Activated CD8-positive, alpha-beta memory T cell treated with anti-CD3 and anti-CD28 coated beads for 48 hours (primary cell): ENCODE results near the gene PGPEP1.
"Not testable (repeated sequence)": the region's sequence is repeated elsewhere in the genome, so short reads cannot be mapped to it uniquely, and the experiment has no call there.

Experiments
- DNase-seq, 3 experiments: peaks; one replicate each; pipeline ENCODE4 v3.0.0-alpha.2; 2020; ENCODE audit warnings: low read depth in 2 of 3, low spot score in 2 of 3

PGPEP1 gene

DNA sequence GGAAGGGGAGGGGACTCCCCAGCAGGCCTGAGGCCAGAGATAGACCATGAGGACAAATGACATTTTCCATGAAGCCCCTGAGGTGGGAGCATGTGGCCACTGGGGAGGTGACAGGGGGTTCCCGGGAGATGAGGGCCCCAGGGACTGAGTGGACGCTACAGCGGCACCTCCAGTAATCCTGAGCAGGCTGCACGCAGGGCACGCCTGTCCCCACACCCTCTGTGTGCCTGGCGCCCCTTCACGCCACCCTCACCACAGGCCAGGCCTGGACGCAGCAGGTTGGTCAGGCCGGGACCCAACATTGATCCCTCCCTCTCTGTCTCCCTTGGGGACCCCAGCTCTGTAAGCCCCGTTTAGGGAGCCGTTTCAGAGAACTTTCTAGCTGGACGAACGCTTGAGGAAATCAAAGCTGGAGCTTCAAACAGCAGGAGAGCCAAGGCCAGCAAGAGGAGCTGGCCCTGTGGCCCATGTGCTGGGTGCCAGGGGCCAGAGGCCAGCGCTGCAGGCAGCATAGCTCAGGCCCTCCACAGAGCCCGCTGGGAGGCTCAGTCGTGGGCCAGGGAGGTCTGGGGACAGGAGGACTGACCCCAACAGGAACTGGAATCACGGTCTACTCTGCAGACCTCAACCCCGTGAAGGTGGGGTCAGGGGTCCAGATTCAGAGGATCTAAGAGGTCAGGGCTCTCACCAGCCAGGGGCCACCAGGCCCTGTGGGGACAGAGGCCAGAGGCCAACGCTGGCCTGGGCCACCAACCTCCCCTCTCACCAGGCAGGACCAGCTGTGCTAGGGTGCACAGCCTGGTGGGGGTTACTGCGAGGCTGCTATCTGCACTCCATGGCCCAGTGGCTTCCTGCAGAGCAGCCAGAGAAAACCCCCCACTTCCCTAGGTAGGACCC lies 32.1 kb upstream of the PGPEP1 start:
- no peak for DNase-seq

- DNase-seq, result no peak
Measured at GRCh38 chr19:18308948-18309325, 31.5 kb upstream of the PGPEP1 start.

GRCh38 chr19:18309525-18310064 lies 30.8 kb upstream of the PGPEP1 start:
- DNase-seq, result no peak

DNA sequence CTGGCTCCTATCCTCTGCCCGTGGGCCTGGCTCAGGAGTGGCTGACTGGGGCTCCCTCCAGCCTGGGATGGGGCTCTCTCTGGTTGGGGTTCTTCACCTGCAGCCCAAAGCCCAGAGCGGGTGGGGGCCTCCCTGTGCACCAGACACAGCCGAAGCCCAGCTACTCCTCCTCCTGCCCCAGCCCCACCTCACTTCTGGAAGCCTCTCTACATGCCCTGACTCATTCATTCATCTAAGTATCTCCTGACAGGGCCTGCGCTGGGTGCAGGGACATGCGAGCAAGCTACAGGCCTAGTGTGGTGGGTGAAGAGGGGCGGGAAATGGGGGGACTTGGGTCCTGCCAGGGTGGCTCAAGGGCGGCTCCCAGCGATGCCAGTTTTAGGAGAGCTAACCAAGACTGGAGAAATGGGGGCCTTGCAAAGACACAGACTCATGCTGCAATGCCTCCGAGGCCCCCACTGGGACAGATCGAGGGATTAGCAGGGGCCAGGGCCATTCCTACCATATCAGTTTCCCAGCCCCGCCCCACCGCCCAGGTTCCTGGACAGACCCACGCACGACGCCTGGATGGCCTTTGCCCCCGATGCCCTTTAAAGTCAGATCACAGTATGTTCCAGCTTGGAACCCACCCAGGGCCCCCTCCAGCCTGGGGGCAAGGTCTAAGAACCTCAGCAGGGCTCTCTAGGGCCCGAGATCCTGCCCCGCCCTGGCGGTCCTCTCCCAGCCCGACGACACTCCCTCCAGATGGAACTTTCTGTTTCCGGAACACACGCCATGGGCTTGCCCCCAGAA lies 30.1 kb upstream of the PGPEP1 start:
- no peak for DNase-seq

- DNase-seq, result no peak
Measured at GRCh38 chr19:18310966-18311365, 29.4 kb upstream of the PGPEP1 start.

GRCh38 chr19:18311502-18312091 lies 28.8 kb upstream of the PGPEP1 start:
- no peak for DNase-seq

- DNase-seq, result no peak
Measured at GRCh38 chr19:18312092-18312534, 28.3 kb upstream of the PGPEP1 start.

DNA sequence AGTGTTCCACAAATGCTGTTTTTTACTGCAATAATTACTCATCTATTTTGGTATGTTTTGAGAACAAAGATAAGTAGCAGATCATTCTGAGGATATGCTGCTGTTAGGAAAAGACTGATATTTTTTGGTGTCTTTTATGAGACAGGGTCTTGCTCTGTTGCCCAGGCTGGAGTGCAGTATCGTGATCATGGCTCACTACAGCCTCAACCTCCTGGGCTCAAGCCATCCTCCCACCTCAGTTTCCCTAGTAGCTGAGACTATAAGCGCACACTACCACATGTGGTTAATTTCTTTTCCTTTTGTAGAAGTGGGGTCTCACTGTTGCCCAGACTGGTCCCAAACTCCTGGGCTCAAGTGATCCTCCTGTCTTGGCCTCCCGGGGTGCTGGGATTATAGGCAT lies 27.0 kb upstream of the PGPEP1 start:
- DNase-seq, result no peak

- DNase-seq, result no peak
Measured at GRCh38 chr19:18317961-18318800, 22.2 kb upstream of the PGPEP1 start.

DNA sequence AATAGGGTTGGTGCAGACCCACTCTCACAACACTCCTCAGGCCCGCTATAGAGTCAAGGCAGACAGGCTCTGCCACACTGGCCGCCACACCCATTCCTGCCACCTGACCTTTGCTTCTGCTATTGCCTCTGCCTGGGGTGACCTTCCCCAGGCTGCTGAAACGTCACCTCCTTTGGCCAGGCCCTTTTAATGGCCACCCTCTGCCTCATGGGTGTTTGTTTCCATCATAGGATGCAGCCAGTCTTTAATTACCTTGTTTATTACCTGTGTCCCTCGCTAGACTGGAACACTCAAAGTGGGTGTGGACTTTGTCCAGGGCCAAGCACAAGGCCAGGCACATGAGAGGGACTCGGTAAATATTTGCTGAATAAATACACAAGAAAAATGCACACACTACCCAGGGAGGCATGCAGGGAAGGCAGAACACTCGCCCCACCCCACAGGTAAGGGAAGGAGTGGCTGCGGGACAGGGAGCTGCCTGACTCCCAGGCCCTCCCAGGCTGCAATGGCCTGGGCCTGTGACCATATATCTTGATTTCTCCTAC lies 20.7 kb upstream of the PGPEP1 start:
- no peak for DNase-seq

DNA sequence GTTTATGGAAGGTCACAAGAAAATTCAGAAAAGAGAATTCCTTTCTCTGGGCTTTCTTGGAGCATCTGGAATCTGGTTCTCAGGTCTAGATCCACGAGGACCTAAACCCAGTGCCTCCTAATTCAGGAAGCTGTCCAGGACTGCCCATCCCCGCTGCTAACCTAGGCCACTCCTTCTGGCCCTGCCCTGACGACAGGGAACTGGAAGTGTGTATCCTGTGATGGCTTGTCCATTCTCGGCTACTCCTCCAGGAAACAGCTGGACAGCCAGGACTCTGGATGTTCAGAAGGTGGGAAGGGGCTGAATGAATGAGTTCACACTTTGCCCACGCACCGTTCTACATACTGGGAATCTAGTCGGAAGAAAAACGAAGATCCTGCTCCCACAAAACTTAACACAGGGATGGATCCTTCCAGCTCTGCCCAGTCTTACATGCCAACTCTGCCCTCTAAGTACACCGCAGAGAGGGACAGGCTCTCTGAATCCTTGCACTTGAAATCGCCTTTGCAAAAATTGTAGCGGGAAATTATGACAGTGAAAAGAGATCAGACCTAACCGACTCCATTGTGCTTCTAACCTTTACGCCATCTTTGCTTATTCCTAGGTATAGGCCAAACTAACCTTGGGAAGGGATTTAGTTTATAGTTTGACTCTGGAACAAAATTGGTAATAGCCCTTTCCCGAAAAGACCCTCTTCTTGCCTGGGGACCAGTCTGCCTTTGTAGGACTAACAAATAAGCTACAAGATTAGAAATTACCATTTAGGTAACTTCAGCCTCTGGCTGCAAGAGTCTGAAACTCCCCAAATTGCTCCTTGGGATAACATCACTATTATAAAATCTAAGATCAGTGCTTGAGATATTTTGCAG lies 19.3 kb upstream of the PGPEP1 start:
- no peak for DNase-seq

- DNase-seq, result no peak
Measured at GRCh38 chr19:18321734-18322102, 18.7 kb upstream of the PGPEP1 start.

GRCh38 chr19:18322318-18322758 lies 18.1 kb upstream of the PGPEP1 start:
- no peak for DNase-seq

- peak; percentile 96 to 99 (median 97) for DNase-seq
Measured at GRCh38 chr19:18322759-18323460, 17.5 kb upstream of the PGPEP1 start, which contains the start of gene LSM4. LSM4 (minus strand) TSS chr19:18323076; CDS start chr19:18323020, 56 bp downstream.

- DNase-seq, result not testable (repeated sequence)
Measured at GRCh38 chr19:18324373-18324731, 16.0 kb upstream of the PGPEP1 start.

DNA sequence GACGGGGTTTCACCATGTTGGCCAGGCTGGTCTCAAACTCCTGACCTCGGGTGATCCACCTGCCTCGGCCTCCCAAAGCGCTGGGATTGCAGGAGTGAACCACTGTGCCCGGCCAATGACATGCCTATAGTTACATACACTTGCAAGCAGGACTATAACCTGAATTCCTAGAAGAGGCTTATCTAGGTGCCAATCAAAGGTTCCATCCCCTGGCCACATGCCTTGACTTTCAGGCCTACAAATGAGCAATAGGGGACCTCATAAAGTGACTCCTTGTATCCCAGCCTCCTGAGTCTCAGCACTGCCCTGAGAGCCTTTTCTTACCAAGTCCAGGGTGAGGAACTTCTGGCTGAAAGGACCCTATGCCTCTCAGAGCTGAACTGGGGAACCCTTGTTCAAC lies 13.6 kb upstream of the PGPEP1 start:
- DNase-seq, result no peak

DNA sequence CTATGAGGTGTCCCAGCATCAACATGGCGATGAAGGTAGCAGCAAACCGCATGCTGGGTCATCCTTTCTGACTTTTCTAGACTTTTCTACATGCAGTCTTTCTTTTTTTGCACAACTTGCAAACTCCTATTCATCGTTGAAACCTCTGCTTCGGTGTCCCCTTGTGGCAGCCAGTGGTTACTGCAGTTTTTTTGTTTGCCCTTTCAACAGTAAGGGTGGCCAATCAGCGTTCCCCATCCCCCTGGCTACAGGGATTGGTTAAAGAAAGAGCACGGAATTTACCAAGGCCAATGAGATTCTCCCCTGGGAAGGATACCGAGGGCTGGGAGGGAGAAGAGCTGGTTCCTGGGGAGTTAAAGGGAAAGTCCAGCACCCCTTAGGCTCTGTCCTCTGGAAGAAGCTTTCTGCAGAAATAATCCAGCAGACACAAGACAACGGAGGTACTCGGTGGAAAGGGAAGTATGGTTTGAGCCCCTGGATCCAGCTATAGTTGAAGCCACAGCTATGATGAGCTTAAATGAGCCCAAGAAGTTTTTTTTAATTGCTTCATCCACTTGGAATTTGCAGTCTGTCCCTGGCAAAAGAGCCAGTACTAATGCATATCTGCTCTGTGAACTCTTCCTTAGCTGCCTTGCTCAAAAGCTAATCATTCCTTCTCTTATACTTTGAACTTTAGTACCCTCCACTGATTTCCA lies 11.9 kb upstream of the PGPEP1 start:
- peak in 1 of 3 experiments; percentile 62 for DNase-seq

- no peak for DNase-seq
Measured at GRCh38 chr19:18329035-18329376, 11.4 kb upstream of the PGPEP1 start.
